Measurements from ENCODE around the gene AMDHD1.
A peak's percentile ranks its signal among the peaks of the same experiment; 100 is the strongest.
"Not testable (repeated sequence)": the region's sequence is repeated elsewhere in the genome, so short reads cannot be mapped to it uniquely, and the experiment has no call there.

Gene AMDHD1

GRCh38 chr12:95966287-95966870 lies 23.2 kb downstream of the AMDHD1 start:
- Mint-ChIP-seq H3K27me3 (ENCODE audit: low read depth) (peaks cover 9% of the 10 kb centered on the region), H3K27ac (peak overlapping the region in 1 of 3 experiments; percentile 16), H3K9me3 (no peaks in the 10 kb centered on the region), H3K4me1 (no peaks in the 10 kb centered on the region), H3K36me3 (ENCODE audit: low read depth) (no peaks in the 10 kb centered on the region), H3K4me3 (no peak overlapping the region)
- TF ChIP-seq CTCF (IDR thresholded peaks at IDR 0.05; ENCODE audit: unreplicated experiment in 3 of 3), result no peak

- Mint-ChIP-seq H3K4me3 (no peak overlapping the region), H3K36me3 (ENCODE audit: low read depth) (no peaks in the 10 kb centered on the region), H3K27me3 (ENCODE audit: low read depth) (peaks cover 9% of the 10 kb centered on the region), H3K4me1 (no peaks in the 10 kb centered on the region), H3K9me3 (no peaks in the 10 kb centered on the region), H3K27ac (no peak overlapping the region)
- TF ChIP-seq CTCF (IDR thresholded peaks at IDR 0.05; ENCODE audit: unreplicated experiment in 3 of 3), result no peak
Observed at GRCh38 chr12:95967301-95967700, 24.2 kb downstream of the AMDHD1 start.

GRCh38 chr12:95969116-95969515 lies 26.0 kb downstream of the AMDHD1 start:
- H3K27ac Mint-ChIP-seq; H3K4me3 Mint-ChIP-seq; H3K27me3 Mint-ChIP-seq (ENCODE audit: low read depth); H3K4me1 Mint-ChIP-seq; H3K9me3 Mint-ChIP-seq; H3K36me3 Mint-ChIP-seq (ENCODE audit: low read depth): not testable (repeated sequence)

GRCh38 chr12:95970905-95971304 lies 27.8 kb downstream of the AMDHD1 start:
- Mint-ChIP-seq H3K36me3 (ENCODE audit: low read depth) (no peaks in the 10 kb centered on the region), H3K4me1 (peaks cover 6% of the 10 kb centered on the region), H3K9me3 (no peaks in the 10 kb centered on the region), H3K4me3 (no peak overlapping the region), H3K27ac (no peak overlapping the region), H3K27me3 (ENCODE audit: low read depth) (peaks cover 9% of the 10 kb centered on the region)
- TF ChIP-seq CTCF (IDR thresholded peaks at IDR 0.05; ENCODE audit: unreplicated experiment in 3 of 3), result no peak

GRCh38 chr12:95972832-95973456 lies 29.8 kb downstream of the AMDHD1 start:
- H3K4me1 Mint-ChIP-seq, result peaks cover 6% of the 10 kb centered on the region
- no peak overlapping the region for H3K4me3 Mint-ChIP-seq
- peak overlapping the region in 2 of 3 experiments; percentile 52 to 86 for H3K27ac Mint-ChIP-seq
- no peak for TF ChIP-seq CTCF (IDR thresholded peaks at IDR 0.05; ENCODE audit: unreplicated experiment in 3 of 3)
- H3K27me3 Mint-ChIP-seq (ENCODE audit: low read depth), result peaks cover 9% of the 10 kb centered on the region
- no peaks in the 10 kb centered on the region for H3K9me3 Mint-ChIP-seq
- H3K36me3 Mint-ChIP-seq (ENCODE audit: low read depth), result no peaks in the 10 kb centered on the region

- Mint-ChIP-seq H3K4me3 (no peak overlapping the region), H3K4me1 (peaks cover 6% of the 10 kb centered on the region), H3K27me3 (ENCODE audit: low read depth) (peaks cover 9% of the 10 kb centered on the region), H3K36me3 (ENCODE audit: low read depth) (no peaks in the 10 kb centered on the region), H3K9me3 (no peaks in the 10 kb centered on the region), H3K27ac (peak overlapping the region; percentile 37 to 85 (median 54))
- no peak for TF ChIP-seq CTCF (IDR thresholded peaks at IDR 0.05; ENCODE audit: unreplicated experiment in 3 of 3)
Observed at GRCh38 chr12:95974358-95974757, 31.2 kb downstream of the AMDHD1 start.

Measured in nephron (organoid).